Effector CD4-positive, alpha-beta T cell (primary cell): ENCODE measurements around the gene IMMP2L.
"Not testable (repeated sequence)": the region's sequence is repeated elsewhere in the genome, so short reads cannot be mapped to it uniquely, and the experiment has no call there.

Experiments
- DNase-seq: peaks from one replicate; pipeline ENCODE4 v3.0.0-alpha.2; 2020

The IMMP2L gene

DNA sequence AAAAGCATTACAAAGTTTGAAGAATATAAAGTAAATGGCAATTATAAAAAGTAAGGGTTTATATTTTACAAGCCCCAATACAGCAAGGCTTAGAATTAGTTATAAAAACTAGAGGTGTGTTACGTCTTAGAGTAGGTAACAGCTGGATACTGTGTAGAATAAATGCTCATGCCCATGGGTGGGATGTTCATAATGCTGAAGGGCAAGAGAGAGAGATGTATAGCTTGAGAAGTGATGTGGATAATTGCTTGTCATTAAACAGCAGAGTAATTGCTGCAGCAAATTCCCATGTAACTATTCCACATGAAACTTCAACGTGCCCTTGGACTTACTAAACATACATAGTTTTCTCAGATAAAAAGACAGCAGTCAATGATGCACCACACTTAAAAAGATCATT, 233.8 kb downstream of the IMMP2L start:
- DNase-seq: no peak

DNA sequence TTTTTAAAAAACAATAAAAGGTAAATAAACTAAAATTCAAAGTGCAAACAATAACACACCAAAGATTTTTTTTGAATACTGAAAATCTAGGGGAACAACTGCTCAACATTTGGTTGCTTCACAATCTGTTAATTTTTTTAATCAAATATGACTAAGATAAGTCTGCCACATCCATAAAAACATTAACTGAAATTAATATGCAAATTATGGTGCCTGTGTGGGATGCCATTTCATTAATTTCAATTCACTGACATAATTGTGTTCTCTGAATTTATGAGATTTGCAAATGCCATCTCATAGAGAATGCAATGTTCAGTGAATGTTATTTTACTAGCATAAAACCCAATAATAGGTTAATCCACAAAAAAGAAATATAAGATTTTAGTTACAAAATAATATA, 237.5 kb downstream of the IMMP2L start:
- no peak for DNase-seq

DNA sequence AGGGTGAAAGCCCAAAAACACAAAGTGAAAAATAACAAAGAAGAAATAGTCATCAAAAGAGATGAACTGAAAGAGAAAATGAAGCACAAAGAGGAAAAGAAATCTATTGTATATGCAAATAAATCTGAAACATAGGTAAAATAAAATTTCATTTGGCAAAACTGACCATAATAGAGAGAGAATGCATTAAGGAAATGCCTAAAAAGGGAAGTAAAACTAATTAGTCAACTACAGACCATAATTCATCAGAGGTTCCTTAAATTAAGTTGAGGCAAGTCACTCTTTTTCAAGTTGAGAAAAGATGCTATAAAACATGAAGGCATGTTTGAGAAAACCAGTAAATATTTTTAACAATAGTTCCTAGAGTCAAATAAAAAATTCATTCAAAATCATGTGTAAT, 238.1 kb downstream of the IMMP2L start:
- no peak for DNase-seq

DNA sequence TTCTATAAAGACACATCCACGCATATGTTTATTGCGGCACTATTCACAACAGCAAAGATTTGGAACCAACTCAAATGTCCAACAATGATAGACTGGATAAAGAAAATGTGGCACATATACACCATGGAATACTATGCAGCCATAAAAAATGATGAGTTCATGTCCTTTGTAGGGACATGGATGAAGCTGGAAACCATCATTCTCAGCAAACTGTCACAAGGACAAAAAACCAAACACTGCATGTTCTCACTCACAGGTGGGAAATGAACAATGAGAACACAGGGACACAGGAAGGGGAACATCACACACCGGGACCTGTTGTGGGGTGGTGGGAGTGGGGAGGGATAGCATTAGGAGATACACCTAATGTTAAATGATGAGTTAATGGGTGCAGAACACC, 238.6 kb downstream of the IMMP2L start:
- DNase-seq: not testable (repeated sequence)

DNA sequence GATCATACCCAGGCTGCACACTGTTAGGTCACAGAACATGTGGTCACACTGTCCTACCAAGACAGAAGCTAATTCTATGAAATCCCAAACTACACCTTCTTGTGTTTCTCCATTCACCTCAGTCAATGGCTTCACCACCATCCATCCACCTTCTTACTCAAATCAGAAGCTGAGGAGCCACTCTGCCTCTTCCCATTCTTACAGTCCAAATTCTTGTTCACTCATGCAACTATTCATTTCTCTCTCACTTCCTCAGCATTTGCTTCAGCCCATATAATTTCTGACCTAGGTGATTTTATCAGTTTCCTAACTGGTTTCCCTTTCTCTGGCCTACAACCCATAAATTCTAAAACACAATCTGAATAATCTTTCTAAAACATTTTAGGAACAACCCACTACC, 242.2 kb downstream of the IMMP2L start:
- no peak for DNase-seq

DNA sequence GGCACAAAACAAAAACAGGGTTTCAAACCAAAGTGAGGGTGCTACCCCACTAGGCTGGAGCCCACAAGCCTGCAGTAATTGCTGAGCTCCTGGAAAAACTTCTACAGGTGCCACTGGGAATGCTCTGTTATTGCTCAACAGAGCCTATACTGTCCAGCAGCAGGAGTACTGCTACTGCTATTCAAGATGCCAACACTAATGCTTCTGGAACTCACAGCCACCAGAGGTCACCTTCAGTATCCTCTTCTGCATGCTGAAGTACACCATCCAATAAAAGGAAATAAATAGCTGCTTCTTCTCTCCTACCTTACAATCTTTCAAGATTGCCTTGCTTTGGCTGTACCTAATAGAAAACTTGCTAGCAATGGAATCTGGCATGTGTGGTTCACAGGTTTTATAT, 249.3 kb downstream of the IMMP2L start:
- DNase-seq: no peak

DNA sequence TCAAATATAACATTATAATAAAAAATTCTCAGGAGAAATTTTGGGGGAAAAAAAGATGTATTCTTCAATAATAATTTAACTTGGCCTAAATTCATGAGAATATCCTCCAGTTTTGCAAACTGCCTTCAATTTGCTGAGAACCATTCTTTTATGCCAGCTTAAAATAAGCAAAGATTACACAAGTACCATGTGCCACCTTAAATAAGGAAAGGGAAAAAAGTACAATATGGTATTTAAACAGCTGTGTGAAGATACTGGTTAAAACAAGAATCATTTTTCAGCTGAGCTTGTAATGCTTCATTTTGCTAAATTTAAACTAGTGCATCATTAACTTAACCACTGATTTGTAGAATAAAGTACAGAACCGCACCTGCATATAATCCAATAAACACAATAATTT, 253.6 kb downstream of the IMMP2L start:
- no peak for DNase-seq

DNA sequence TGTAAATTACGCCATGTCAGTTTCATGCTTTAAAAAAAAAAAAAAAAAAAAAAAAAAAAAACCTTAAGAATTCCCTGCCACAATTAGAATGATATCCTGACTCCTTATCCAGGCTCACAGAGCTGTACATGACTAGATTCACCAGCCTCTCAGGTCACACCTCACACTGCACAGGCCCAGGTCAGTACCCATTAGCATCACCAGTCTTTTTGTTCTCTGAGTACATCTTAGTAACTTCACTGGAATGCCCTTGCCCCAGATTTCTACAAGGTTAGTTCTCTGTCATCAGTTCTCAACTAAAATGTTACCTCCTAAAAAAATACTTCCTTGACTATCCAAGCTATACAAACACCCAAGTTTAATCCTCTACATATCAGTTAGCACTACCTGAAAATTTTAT, 260.4 kb downstream of the IMMP2L start:
- no peak for DNase-seq

DNA sequence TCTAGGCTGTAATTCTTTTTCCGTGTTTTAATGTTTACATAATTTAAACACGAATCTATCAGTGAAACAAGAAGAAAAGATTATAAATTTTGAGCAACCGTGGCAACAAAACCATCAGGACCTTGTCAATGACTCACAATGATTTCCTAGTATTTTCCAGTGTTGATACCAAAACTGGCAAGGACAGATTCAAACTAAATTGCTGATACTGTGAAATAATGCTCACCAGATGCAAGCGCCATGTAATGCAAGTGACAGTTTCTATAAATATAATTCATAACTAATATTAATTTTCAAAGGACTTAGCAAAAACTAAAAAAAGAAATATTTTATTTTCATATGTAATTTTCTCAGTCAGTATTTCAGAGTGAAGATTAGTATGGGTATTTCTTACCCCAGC, 267.8 kb downstream of the IMMP2L start:
- DNase-seq: no peak

DNA sequence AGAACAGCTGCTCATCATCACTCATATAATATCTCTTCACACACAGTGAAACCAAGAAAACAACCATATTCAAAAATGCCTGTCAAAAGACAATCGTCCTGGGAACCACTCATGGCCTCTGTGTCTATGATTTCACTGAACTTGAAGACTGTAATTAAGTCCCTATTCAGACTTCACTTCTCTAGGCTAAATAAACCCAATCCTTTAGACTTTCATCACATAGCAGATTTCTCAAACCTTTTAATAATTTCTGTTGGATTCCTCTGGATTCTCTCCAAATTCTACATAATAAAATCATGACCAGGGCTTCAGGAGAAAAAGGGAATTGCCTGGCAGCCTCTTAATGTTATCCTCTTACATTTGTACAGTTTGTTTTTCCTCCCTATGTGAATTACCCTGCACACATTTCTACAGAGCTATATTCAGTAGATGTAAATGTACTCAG, 270.2 kb downstream of the IMMP2L start:
- no peak for DNase-seq

DNA sequence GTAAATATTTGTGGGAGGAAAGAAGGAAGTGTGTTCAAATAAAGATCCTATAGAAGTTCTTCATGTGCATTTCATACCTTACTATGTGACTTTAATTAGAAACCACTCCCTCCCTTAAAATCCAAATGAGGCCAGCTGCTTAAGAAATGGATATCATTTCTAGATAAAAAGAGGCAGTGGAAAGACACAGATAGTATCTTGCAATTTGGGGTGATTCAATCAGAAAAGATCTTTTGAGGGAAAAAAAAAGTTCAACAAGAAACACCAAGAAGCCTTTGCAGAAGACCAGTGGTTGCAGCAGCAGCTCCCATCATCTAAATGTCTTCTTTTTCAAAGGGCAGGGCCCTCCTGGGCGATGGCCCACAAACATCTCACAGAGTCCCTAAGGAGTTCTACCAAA, 271.3 kb downstream of the IMMP2L start:
- no peak for DNase-seq

DNA sequence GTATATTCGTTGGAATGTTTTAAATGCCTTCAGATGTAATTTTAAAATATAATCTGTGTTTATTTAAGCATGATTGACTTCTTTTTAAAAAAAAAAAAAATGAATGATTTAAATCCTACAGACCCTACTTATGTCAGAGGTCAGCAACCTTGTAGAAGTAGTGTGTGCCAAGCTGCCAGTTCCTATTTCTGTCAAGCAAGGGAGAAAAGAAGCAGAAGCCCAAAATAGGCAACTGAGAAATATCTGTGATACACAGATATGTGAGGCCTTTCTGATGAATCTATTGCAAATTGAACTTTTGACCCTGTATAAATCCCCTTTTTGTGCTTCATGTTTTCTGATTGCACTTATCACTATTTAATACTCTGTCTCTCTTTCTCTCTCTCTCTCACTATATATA, 271.9 kb downstream of the IMMP2L start:
- DNase-seq: no peak

DNA sequence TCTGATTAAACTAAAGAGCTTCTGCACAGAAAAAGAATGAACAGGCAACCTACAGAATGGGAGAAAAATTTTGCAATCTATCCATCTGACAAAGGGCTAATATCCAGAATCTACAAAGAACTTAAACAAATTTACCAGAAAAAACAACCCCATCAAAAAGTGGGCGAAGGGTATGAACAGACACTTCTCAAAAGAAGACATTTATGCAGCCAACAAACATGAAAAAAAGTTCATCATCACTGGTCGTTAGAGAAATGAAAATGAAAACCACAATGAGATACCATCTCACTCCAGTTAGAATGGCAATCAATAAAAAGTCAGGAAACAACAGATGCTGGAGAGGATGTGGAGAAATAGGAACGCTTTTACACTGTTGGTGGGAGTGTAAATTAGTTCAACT, 273.9 kb downstream of the IMMP2L start:
- DNase-seq: not testable (repeated sequence)

DNA sequence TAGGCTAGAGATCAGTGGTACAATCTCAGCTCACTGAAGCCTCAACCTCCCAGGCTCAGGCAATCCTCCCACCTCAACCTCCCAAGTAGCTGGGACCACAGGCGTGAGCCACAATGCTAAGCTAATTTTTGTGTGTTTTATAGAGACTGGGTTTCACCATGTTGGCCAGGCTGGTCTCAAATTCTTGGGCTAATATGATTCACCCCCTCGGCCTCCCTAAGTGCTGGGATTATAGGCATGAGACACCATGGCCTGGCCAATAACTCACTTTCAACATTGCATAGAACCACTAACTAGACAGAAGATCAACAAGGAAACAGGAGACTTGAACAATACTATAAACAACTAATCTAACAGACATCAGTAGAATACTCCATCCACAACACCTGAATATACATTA, 279.7 kb downstream of the IMMP2L start:
- no peak for DNase-seq

DNA sequence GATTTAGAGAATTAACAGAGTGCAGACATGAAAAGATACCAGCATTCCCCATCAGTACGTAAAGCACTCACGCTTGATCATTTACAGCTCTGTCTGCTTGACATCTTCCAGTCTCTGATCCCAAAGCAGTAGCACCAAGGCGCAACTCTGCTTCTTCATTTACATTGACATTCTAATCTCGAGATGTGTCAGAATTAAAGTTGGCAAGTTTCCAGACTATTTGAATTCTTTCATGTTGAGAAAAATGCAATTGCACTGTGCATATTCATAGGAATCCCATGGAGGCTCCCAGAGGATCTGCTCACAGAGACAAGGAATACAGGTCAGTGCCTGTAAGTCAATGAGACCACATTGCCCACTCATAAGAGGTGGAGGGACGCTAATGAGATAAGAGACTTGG, 287.4 kb downstream of the IMMP2L start:
- no peak for DNase-seq

DNA sequence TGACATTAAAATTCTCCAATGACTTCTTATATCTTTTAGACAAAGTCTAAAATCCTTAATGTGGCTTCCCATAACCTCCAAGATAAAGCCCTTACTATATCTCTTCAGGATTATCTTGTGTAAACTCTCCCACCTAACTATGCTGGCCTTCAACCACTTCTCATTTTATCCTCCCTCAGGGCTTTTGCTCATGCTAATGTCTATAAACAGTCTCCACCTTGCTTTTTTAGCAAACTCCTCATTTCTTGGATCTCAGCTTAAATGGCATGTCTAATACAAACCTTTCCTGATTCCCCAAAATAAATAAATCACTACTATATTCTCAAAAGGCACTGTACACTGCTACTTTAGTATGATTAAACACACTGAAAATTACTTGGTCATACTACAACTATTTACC, 290.2 kb downstream of the IMMP2L start:
- no peak for DNase-seq

DNA sequence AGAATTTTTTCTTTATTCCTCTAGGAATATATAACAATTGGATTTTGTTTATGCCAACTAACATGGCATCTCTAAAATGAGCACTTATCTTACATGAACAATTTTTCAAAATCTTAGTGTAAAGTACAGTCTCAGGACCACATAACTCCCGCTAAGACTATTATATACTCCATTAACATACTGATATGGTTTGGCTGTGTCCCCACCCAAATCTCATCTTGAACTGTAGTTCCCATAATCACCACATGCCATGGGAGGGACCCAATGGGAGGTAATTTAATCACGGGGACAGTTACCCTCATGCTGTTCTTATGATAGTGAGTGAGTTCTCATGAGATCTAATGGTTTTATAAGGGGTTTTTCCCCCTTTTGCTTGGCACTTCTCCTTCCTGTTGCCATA, 291.5 kb downstream of the IMMP2L start:
- DNase-seq: not testable (repeated sequence)

DNA sequence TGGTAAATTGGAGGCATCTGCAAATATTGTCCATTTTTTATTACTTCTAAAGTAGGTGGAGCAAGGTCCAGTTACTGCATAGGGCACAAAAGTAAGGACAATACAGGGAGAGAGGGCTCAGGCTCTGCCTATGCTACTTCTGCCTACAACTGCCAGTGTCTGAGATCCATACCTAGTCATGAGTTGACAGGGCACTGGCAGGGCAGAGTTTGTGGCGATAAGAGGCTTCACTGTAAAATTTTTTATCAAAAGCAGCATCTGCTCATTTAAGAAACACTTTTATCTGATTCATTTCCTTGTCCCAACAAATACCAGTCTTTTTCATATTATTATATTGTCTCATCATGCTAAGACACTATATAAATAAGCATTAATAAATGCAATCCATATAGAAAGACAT, 293.4 kb downstream of the IMMP2L start:
- DNase-seq: no peak

DNA sequence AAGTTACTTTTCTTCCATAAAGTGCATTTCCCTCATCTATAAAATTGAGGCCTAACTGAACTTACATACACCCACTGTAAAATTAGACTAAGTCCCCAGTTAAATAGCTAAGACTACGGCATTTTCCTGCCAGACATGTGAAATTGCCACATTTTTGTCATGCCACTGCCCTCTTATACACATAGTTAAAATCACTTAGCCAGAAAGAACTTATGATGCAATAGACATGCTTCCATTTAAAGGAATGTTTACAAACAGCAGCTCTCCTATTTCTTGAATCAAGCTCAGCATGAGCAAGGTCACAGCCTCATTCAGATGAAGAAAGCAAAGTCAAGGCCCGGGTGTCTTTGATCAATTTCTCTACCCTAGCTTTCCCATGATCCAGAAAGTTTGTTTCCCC, 295.7 kb downstream of the IMMP2L start:
- no peak for DNase-seq

DNA sequence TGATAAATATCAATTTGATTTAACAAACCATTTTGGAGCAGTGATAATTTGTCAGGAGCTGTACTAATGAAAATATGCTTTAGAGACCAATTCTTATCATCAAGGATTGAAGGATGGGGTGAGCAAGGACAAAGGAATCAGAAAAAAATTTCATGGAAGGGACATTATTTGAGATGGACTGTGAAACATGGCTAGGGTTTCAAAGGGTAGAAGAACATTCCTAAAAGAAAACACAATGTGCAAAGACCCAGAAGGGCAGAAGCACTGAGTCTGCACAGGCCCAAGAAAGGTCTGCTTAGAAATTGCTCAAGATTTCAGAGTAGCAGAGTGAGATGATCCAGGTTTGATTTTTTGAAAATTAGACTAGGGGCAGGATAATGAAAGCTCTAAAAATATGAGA, 296.9 kb downstream of the IMMP2L start:
- DNase-seq: no peak

DNA sequence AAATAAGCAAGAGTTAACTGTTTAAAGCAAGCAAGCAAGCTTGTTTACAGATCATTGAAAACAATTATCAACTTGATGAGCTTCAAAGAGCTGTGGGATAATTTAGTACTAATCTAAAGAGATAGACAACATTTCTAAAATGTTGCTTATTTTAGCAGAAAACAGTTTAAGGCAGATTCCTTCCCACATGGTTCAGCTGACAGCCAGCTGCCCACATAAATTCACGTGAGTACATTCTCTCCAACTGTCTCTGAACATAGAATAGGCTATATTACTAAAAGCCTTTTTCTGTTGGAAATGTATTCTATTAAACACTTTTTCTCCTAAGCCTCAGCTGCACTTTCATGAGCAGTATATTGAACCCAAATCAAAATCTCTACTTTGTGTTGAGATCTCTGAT, 297.3 kb downstream of the IMMP2L start:
- no peak for DNase-seq

DNA sequence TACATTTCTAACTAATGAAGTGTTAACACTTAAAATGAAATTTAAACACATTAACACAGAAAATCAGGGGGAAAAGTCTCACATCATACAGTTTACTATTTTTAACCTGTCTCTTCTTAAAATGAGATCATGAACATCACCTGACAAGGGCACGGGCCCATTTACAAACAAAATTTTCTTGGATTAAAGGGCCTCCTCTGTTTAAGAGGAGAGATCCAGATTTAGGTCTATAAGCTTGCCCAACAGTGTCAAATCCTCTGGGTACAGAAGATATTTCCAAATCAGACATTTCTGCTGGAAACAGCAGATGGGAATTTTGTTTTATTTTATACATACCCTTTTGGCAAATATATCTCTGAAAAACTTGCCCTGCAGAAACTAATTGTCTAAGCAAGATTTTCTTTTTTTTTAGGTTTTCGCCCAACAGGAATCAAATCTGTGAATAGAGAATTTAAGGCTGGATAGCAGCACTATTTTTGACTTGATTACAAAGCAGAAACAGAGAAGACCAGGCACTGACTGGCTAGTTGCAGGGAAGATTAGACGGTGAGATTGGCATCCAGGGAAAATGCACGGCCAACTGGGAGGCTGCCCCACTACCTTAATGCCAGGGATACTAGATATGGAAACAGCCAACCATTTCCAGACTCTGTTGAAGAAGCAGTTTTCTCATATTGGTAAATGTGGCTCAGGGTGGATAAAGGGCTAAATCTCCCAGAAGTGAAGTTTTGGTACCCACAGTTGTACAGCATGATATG, 298.0 kb downstream of the IMMP2L start:
- DNase-seq: no peak

DNA sequence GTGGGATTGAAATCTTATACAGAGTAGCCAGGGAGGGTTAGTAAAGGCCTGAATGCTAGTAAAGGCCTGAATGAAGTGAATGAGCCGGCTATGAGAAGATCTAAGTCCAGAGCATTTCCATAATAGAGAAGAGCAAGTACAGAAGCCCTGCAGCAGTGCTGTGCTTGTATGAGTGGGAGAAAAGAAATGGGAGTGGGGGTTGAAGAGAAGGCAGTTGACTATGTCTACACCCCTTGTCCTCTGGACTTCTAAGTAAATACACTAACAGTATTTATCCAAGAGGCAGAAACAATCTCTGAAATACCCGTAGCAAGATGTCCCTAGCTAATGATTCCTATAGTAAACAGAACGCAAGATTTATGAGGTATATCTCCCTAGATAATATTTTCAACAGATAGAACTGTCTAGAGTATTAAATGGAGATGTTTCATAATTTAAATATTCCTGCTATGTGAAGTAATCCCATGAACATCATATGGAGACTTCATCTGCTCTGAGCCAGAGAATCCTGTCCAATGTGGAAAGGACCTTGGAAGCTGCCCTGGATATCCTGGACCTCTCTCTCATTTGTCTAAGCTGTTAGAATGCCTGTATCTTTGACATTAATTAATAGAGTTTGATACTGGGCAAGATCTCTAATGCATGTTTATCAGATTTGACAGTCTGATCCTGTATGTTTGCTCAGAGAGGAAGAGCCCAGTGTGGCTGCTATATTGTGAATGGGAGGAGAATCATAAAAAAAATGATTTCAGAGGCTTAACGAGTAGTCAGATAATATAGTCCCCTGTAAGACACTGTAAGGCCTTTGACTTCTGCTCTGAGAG, 299.8 kb downstream of the IMMP2L start:
- DNase-seq: no peak

DNA sequence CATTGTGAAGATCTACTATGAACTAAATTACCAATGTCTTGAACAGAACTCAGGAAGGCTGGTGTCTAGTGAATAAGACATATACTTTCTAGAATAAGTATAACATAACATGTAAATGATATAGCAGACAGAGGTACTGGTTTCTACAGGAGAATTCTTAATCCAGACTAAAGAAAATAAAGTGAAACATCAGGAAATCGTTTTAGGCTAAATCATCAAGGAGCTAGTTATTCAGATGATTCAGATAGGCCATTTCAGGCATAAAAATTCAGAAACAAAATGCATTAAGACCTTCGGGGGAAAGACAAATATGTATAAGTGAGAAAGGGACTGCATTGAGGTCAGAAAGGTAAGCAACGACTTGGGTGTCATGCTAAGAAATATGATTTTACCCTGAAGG, 300.8 kb downstream of the IMMP2L start:
- DNase-seq: no peak
